Osteocyte (in vitro differentiated cells): Measurements from ENCODE around the gene VPS41. TPM values are rescaled to one million over a fixed set of nuclear protein-coding genes. Genes with fewer than 3 reads are reported as not detected.

Experiments
- DNase-seq: peaks from one replicate; pipeline ENCODE4 v3.0.0; 2021; ENCODE audit warnings: mixed read lengths; ENCODE audit not compliant: unreplicated experiment; ENCODE audit errors: extremely low spot score
- H3K27ac Mint-ChIP-seq: one replicate; pipeline ENCODE4 v1.8.0; 2021; ENCODE audit warnings: mild to moderate bottlenecking, mixed read lengths; ENCODE audit not compliant: unreplicated experiment
- H3K27me3 Mint-ChIP-seq: one replicate; pipeline ENCODE4 v1.8.0; 2021; ENCODE audit warnings: mixed read lengths; ENCODE audit not compliant: unreplicated experiment
- H3K36me3 Mint-ChIP-seq: one replicate; pipeline ENCODE4 v1.8.0; 2021; ENCODE audit warnings: mixed read lengths; ENCODE audit not compliant: unreplicated experiment
- H3K4me1 Mint-ChIP-seq: one replicate; pipeline ENCODE4 v1.8.0; 2021; ENCODE audit warnings: mixed read lengths; ENCODE audit not compliant: unreplicated experiment
- H3K4me3 Mint-ChIP-seq: one replicate; pipeline ENCODE4 v1.8.0; 2021; ENCODE audit warnings: mild to moderate bottlenecking, moderate library complexity, mixed read lengths; ENCODE audit not compliant: unreplicated experiment
- H3K9me3 Mint-ChIP-seq: one replicate; pipeline ENCODE4 v1.8.0; 2021; ENCODE audit warnings: mixed read lengths; ENCODE audit not compliant: unreplicated experiment
- total RNA-seq: library from RNA; stranded (reverse); gene quantifications from 2 replicates; pipeline ENCODE4 v1.2.1, GENCODE V29; 2021
- TF ChIP-seq, protein P1 (sequence below): fragments of 200-600 bp; sonication (generic); IDR thresholded peaks from 2 replicates; pipeline ENCODE4 v1.5.0; 2021; ENCODE audit warnings: antibody characterized with exemption, mild to moderate bottlenecking, moderate library complexity

The VPS41 gene
- total RNA-seq, 1 donor from 2014 or later = 105 TPM

DNA sequence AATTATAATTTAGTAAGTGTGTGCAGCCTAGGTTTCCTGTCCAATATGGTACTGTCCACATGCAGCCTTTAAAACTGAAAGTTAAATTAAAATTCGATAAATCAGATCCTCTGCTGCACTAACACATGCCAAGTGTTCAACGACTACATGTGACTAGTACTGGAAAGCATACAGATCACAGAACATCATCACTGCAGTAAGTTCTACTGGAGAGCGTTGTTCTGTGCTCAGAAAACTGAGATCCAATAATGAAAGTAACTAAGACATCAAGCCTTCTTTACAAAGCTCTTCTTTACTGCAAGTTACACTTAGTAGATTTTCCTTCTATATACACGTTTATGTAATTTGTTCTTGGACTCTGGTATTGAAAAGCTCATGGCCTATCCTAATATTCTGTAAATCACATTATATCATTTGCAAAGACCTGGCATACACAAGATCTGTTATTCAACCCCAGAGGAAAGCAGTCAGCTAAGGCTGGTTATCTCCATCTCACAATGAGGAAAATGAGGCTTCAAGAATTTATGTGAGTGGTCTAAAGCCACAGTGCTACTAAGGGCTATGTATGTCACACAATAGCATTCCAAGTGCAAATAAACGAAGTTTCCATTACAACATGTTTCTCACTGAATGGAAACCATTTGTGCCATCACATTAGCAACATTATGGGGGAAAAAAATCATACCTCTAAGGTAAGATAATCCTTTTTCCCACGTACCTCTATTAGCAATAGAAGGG is 77.6 kb downstream of the VPS41 start:
- H3K27me3 Mint-ChIP-seq = no peaks in the 10 kb centered on the region
- H3K4me3 Mint-ChIP-seq = no peak overlapping the region
- TF ChIP-seq, protein P1, sequence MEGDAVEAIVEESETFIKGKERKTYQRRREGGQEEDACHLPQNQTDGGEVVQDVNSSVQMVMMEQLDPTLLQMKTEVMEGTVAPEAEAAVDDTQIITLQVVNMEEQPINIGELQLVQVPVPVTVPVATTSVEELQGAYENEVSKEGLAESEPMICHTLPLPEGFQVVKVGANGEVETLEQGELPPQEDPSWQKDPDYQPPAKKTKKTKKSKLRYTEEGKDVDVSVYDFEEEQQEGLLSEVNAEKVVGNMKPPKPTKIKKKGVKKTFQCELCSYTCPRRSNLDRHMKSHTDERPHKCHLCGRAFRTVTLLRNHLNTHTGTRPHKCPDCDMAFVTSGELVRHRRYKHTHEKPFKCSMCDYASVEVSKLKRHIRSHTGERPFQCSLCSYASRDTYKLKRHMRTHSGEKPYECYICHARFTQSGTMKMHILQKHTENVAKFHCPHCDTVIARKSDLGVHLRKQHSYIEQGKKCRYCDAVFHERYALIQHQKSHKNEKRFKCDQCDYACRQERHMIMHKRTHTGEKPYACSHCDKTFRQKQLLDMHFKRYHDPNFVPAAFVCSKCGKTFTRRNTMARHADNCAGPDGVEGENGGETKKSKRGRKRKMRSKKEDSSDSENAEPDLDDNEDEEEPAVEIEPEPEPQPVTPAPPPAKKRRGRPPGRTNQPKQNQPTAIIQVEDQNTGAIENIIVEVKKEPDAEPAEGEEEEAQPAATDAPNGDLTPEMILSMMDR = no peak
- H3K9me3 Mint-ChIP-seq = no peaks in the 10 kb centered on the region
- no peak overlapping the region for H3K27ac Mint-ChIP-seq
- no peaks in the 10 kb centered on the region for H3K36me3 Mint-ChIP-seq
- DNase-seq = no peak
- H3K4me1 Mint-ChIP-seq = peaks cover 15% of the 10 kb centered on the region

DNA sequence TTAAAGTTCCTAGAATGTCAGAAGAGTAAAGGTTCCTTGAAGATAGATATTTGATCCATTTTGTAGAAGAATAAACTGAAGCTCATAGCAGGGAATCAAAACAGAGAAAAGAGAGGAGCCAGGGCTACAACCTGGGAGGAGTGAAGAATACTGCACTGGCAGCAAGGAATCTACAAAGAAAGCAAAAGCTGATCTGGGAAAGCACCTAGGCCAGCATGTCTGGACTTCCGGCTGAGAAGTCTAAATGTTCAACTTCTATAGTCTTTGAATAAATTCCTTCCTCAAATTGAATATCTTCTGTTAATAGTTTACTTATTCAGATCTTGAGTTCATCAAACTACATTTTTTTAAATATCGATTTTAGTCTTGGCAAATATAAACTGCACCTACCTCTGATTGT is 78.2 kb downstream of the VPS41 start:
- Mint-ChIP-seq H3K4me3 (no peak overlapping the region), H3K9me3 (no peaks in the 10 kb centered on the region), H3K27me3 (no peaks in the 10 kb centered on the region), H3K4me1 (peaks cover 21% of the 10 kb centered on the region), H3K36me3 (no peaks in the 10 kb centered on the region), H3K27ac (no peak overlapping the region)
- TF ChIP-seq, protein P1 = no peak
- no peak for DNase-seq

DNA sequence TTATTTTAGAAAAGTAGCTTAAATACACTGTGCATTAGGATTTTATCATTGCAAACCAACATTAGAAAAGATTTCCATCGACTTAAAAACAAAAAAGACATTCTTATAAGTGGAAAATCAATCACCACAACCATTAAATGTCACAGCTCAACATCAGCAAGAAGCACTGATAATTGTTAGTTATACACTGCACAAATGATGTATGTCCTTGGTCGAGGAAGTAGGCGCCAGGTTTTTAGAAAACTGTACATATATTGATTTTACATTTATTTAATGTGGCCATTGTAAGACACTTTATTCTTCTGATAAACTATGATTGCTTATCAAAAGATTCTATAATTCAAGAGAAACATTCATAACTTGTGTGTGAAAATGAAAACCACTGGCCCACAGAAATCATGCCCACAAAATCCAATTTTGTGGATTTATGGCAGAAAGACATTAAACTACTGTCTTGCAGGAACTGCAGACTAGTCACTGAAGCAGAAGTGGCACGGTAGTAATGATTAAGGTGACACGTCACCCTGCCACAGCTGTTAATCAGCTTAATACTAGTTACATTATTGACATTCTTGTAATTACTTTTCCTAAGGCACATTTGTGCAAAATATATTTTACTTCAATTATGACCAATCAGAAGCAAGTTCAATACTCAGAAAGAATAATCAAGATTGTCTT is 79.4 kb downstream of the VPS41 start:
- Mint-ChIP-seq H3K27me3 (no peaks in the 10 kb centered on the region), H3K36me3 (no peaks in the 10 kb centered on the region), H3K9me3 (no peaks in the 10 kb centered on the region), H3K4me1 (peaks cover 28% of the 10 kb centered on the region), H3K27ac (no peak overlapping the region), H3K4me3 (no peak overlapping the region)
- TF ChIP-seq, protein P1 = no peak
- DNase-seq = no peak

GRCh38 chr7:38828026-38828425 is 81.0 kb downstream of the VPS41 start:
- no peak overlapping the region for H3K4me3 Mint-ChIP-seq
- peaks cover 19% of the 10 kb centered on the region for H3K4me1 Mint-ChIP-seq
- TF ChIP-seq, protein P1 = no peak
- no peaks in the 10 kb centered on the region for H3K27me3 Mint-ChIP-seq
- H3K9me3 Mint-ChIP-seq = peaks cover 3% of the 10 kb centered on the region
- no peaks in the 10 kb centered on the region for H3K36me3 Mint-ChIP-seq
- no peak for DNase-seq
- H3K27ac Mint-ChIP-seq = no peak overlapping the region

DNA sequence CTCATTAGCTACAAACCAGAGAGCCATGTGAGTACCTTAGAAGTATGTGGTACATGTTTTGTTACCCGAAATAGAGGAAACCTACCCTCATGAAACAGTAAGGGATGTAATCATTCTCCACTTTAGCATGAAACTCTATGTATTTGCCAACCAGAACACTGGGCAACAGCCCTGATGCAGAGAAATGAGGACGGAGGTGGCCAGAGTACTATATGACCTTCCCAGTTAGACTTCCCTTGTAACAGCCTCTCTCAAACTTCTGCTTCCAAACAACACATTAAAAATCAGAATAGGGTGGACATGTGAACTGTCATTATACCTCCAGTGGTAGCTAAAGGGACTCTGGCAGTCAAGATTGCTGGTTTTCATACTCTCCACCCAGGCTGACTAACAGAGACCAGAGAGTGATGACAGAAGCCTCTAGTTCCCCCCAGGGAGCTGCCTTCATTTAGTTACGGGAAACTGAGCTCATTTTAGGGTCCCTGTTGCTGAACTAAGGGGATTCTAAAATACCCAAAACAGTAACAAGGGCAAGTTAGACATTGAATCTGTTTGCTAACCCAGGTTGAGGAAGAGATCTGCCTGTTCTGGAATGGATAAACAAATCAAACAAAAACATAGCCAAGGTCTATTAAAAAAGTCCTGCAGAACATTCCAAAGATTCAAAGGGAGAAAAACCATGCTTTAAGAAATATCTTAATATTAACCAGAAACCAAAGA is 83.1 kb downstream of the VPS41 start:
- Mint-ChIP-seq H3K36me3 (no peaks in the 10 kb centered on the region), H3K27me3 (no peaks in the 10 kb centered on the region), H3K9me3 (peaks cover 6% of the 10 kb centered on the region), H3K27ac (peak overlapping the region; percentile 65), H3K4me3 (no peak overlapping the region), H3K4me1 (peaks cover 25% of the 10 kb centered on the region)
- DNase-seq = no peak
- TF ChIP-seq, protein P1 = no peak
